T-cell (primary cell): ENCODE measurements around the gene TSPAN9. TPM values are rescaled to one million over a fixed set of nuclear protein-coding genes. Genes with fewer than 3 reads are reported as not detected.
A peak's percentile ranks its signal among the peaks of the same experiment; 100 is the strongest.

Source experiments
- ATAC-seq, 4 experiments: fragments of 200-7000 bp in 3 of 4; fragments of 150-1000 bp in 1 of 4; cut with Tn5 transposase; replicated peaks in 1 of 4; 1 replicate in 3 of 4; 2 replicates in 1 of 4; pipeline ENCODE4 v1.10.0; 2021; ENCODE audit warnings: moderate library complexity in 3 of 4, mild to moderate bottlenecking in 2 of 4, moderate number of reproducible peaks in 1 of 4
- CTCF ChIA-PET, 2 donors: fragments of 300-600 bp; sonication (Branson Sonifier 250); formaldehyde crosslinking; loops; one replicate each; lab custom pipeline; 2022; ENCODE audit warnings: antibody characterized with exemption in 2 of 2; lab: Charles Lee
- POLR2A ChIA-PET, 2 donors: fragments of 300-600 bp; sonication (Branson Sonifier 250); formaldehyde crosslinking; loops; one replicate each; lab custom pipeline; 2022; ENCODE audit warnings: antibody characterized with exemption in 2 of 2; lab: Charles Lee
- DNase-seq, 35 experiments: peaks; one replicate each; pipeline versions ENCODE4 v3.0.0 to v3.0.0-alpha.2; 2013 to 2023
- H3K27ac ChIP-seq: one replicate; pipeline ENCODE4 v1.5.1; 2013; ENCODE audit warnings: low read length
- H3K27me3 ChIP-seq, 2 experiments: replicated peaks in 1 of 2; 1 replicate in 1 of 2; 2 replicates in 1 of 2; pipeline versions ENCODE4 v1.6.1 to v1.7.0; 2013; ENCODE audit warnings: low read length in 1 of 2, mixed read lengths in 1 of 2; ENCODE audit not compliant: control insufficient read depth in 2 of 2, insufficient read depth in 2 of 2; ENCODE audit errors: extremely low read depth in 1 of 2
- H3K36me3 ChIP-seq, 2 donors: 1 replicate in 1 of 2; 2 replicates in 1 of 2; pipeline versions ENCODE4 v1.6.1 to v1.7.0; 2013; ENCODE audit warnings: low read length in 1 of 2; ENCODE audit not compliant: control insufficient read depth in 2 of 2, insufficient read depth in 1 of 2; ENCODE audit errors: extremely low read depth in 1 of 2
- H3K4me1 ChIP-seq, 2 experiments: 1 replicate in 1 of 2; 2 replicates in 1 of 2; pipeline versions ENCODE4 v1.6.1 to v1.7.0; 2013; ENCODE audit warnings: low read length in 2 of 2, mixed read lengths in 1 of 2; ENCODE audit not compliant: insufficient read depth in 2 of 2, control insufficient read depth in 1 of 2; ENCODE audit errors: extremely low read depth in 1 of 2
- H3K4me3 ChIP-seq, 2 donors: 1 replicate in 1 of 2; 2 replicates in 1 of 2; pipeline versions ENCODE4 v1.5.1 to v1.7.0; 2013; ENCODE audit warnings: mild to moderate bottlenecking in 2 of 2, low read length in 1 of 2, moderate library complexity in 1 of 2; ENCODE audit not compliant: control insufficient read depth in 1 of 2; ENCODE audit errors: extremely low read depth in 1 of 2
- H3K9me3 ChIP-seq: 2 replicates; pipeline ENCODE4 v1.7.0; 2013
- H3K27ac Mint-ChIP-seq, 2 donors: one replicate each; pipeline ENCODE4 v1.8.0; 2020 to 2021; ENCODE audit warnings: mild to moderate bottlenecking in 2 of 2, mixed read lengths in 2 of 2
- H3K27me3 Mint-ChIP-seq, 2 donors: one replicate each; pipeline ENCODE4 v1.8.0; 2021 to 2022; ENCODE audit warnings: mixed read lengths in 2 of 2
- H3K36me3 Mint-ChIP-seq: one replicate; pipeline ENCODE4 v1.8.0; 2021; ENCODE audit warnings: mixed read lengths
- H3K4me1 Mint-ChIP-seq, 3 donors: one replicate each; pipeline ENCODE4 v1.8.0; 2020 to 2022; ENCODE audit warnings: mixed read lengths in 3 of 3, mild to moderate bottlenecking in 1 of 3
- H3K4me3 Mint-ChIP-seq, 3 donors: one replicate each; pipeline ENCODE4 v1.8.0; 2020 to 2022; ENCODE audit warnings: mild to moderate bottlenecking in 3 of 3, mixed read lengths in 3 of 3, moderate library complexity in 3 of 3
- H3K9me3 Mint-ChIP-seq, 3 donors: one replicate each; pipeline ENCODE4 v1.8.0; 2020 to 2022; ENCODE audit warnings: mixed read lengths in 3 of 3
- WGBS: methylation state at CpG from one replicate; pipeline ENCODE4 v1.1.5; 2013; ENCODE audit warnings: missing lambda C conversion rate; ENCODE audit not compliant: insufficient coverage; 5-methylcytosine and 5-hydroxymethylcytosine counted together
- total RNA-seq, 35 experiments: library from RNA in 6 of 35; stranded (reverse) in 6 of 35; fragments of 120-200 nt in 1 of 35; gene quantifications; one replicate each; pipeline versions ENCODE4 v1.2.1 to v1.2.4 and lab custom pipeline; 2013 to 2026

TSPAN9 gene
- total RNA-seq, 5 donors from 2014 or later (not counting 1 experiment from before 2014, with no cell fraction given): 0.56 to 1.1 (median 0.70) TPM

DNA sequence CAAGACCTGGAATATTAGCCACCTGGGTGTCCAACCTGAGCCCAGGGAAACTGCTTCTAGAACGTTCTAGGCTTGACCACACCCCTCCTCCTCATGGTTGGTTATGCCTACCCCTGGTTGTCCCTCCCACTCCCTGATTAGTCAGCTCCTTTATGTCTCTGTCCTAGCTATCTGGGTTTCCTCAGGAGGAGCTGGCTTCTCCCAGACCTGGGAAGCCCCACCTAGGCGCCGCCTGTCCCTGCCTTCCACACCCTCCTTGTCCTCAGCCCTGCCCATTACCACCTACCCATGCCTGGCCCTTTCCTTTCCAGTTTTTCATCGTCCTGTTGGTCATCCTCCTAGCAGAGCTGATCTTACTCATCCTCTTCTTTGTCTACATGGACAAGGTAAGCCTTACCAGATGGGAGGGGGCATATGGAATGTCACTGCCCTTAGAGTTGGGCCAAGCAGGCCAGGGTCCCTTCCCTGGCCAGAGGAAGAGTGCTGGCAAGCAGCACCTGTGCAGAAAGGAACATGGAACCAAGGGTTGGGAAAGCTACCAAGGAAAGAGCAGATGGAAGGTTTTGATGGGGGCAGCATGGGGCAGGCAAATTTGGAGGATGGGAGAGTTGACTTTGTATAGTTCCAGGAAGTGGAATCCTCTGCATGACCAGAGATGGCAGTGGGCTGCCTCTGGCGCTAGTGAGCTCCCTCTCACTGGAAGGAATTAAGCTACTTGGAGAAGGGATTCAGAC lies 201.7 kb downstream of the TSPAN9 start:
- H3K27me3 ChIP-seq: peaks cover 0 to 38% of the 10 kb centered on the region in 2 experiments
- no peaks in the 10 kb centered on the region for H3K9me3 ChIP-seq
- H3K36me3 ChIP-seq: no peaks in the 10 kb centered on the region
- DNase-seq: no peak
- peaks cover 3 to 10% (median 3%) of the 10 kb centered on the region in 3 donors for H3K4me1 Mint-ChIP-seq
- H3K36me3 Mint-ChIP-seq: no peaks in the 10 kb centered on the region
- ChIA-PET POLR2A (no interaction called here), CTCF (no interaction called here)
- H3K27me3 Mint-ChIP-seq: peaks cover 7 to 15% of the 10 kb centered on the region in 2 donors
- no peak for ATAC-seq
- peaks cover 0 to 6% of the 10 kb centered on the region in 2 experiments for H3K4me1 ChIP-seq
- no peaks in the 10 kb centered on the region for H3K9me3 Mint-ChIP-seq
- H3K4me3 Mint-ChIP-seq: no peak overlapping the region
- no peak overlapping the region for H3K4me3 ChIP-seq
- no peak overlapping the region for H3K27ac Mint-ChIP-seq
- WGBS: 61% methylated on average over 2 of the region's 5 CpGs
- no peak overlapping the region for H3K27ac ChIP-seq

DNA sequence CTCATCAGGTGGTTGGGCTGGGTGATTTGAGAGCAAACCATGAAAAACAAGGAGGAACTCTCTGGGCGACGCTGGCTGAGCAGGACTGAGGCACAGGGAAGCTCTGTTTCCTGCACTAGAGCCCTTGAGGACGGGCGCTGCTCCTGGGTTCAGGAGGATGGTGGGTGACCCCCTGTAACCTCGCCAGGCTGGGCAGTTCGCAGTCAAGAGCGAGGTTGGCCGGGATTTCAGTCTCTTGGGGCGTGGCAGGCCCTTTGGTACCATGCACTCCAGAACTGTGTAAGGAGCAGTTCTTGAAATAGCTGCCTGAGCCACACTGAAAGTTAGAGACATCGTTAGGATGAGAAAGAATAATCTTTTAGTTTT lies 202.2 kb downstream of the TSPAN9 start:
- WGBS: 58% methylated on average over 9 of the region's 10 CpGs
- Histone ChIP-seq H3K4me1 (peaks cover 0 to 6% of the 10 kb centered on the region in 2 experiments), H3K9me3 (no peaks in the 10 kb centered on the region), H3K27me3 (peaks cover 0 to 37% of the 10 kb centered on the region in 2 experiments), H3K4me3 (no peak overlapping the region), H3K27ac (no peak overlapping the region), H3K36me3 (no peaks in the 10 kb centered on the region)
- DNase-seq (no peak), ATAC-seq (no peak)
- ChIA-PET POLR2A (no interaction called here), CTCF (no interaction called here)
- no peak overlapping the region for H3K27ac Mint-ChIP-seq
- H3K9me3 Mint-ChIP-seq: no peaks in the 10 kb centered on the region
- H3K27me3 Mint-ChIP-seq: peaks cover 7 to 15% of the 10 kb centered on the region in 2 donors
- H3K36me3 Mint-ChIP-seq: no peaks in the 10 kb centered on the region
- no peak overlapping the region for H3K4me3 Mint-ChIP-seq
- H3K4me1 Mint-ChIP-seq: peaks cover 3 to 10% (median 3%) of the 10 kb centered on the region in 3 donors

DNA sequence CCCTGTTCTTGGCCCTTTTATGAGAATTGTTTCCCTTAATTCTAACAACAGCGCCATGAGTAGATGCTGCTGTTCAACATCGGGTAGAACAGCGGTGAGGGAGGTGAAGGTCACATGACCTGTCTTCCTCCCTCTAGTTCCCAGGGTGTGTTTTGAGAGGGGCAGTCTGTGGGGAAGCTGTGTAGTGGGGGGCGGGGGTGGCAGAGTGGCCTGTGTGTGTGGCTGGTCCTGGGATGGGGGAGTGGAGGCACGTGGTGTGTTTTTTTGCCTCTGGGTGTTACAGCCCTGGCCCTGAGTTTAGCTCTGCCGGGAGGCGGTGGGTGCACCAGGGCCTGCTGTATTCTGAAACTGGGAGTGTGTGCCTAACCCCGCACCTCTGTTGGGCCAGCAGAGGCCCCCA lies 202.7 kb downstream of the TSPAN9 start:
- no peaks in the 10 kb centered on the region for H3K36me3 Mint-ChIP-seq
- CTCF ChIA-PET: no interaction called here

DNA sequence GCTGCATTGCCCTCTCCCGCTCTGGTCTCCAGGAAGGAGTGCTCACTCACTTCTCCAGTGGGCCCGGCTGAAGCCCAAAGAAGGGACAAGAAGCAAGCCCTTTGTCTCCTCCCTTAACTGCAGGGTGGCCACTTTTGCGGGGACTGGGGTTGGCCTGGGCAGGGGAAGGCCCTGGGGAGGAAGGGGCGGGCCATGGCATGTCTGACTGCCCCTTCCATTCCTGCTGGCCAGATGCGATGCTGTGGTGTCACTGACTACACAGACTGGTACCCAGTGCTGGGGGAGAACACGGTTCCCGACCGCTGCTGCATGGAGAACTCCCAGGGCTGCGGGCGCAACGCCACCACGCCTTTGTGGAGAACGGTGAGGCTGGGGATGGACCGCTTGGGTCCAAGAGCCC lies 203.8 kb downstream of the TSPAN9 start:
- no peaks in the 10 kb centered on the region for H3K36me3 ChIP-seq

More for the DNA sequence above, 202.7 kb downstream of the TSPAN9 start:
- peaks cover 0 to 35% of the 10 kb centered on the region in 2 experiments for H3K27me3 ChIP-seq
- H3K36me3 ChIP-seq: no peaks in the 10 kb centered on the region
- H3K4me1 ChIP-seq: peaks cover 0 to 6% of the 10 kb centered on the region in 2 experiments
- peaks cover 4 to 15% of the 10 kb centered on the region in 2 donors for H3K27me3 Mint-ChIP-seq
- H3K4me3 Mint-ChIP-seq: no peak overlapping the region
- H3K9me3 Mint-ChIP-seq: no peaks in the 10 kb centered on the region
- H3K27ac ChIP-seq: no peak overlapping the region
- peaks cover 0 to 10% (median 3%) of the 10 kb centered on the region in 3 donors for H3K4me1 Mint-ChIP-seq
- H3K9me3 ChIP-seq: no peaks in the 10 kb centered on the region
- POLR2A ChIA-PET: no interaction called here
- no peak overlapping the region for H3K27ac Mint-ChIP-seq
- 71% methylated on average over 3 of the region's 8 CpGs for WGBS
- ATAC-seq (no peak), DNase-seq (no peak)
- H3K4me3 ChIP-seq: no peak overlapping the region

DNA sequence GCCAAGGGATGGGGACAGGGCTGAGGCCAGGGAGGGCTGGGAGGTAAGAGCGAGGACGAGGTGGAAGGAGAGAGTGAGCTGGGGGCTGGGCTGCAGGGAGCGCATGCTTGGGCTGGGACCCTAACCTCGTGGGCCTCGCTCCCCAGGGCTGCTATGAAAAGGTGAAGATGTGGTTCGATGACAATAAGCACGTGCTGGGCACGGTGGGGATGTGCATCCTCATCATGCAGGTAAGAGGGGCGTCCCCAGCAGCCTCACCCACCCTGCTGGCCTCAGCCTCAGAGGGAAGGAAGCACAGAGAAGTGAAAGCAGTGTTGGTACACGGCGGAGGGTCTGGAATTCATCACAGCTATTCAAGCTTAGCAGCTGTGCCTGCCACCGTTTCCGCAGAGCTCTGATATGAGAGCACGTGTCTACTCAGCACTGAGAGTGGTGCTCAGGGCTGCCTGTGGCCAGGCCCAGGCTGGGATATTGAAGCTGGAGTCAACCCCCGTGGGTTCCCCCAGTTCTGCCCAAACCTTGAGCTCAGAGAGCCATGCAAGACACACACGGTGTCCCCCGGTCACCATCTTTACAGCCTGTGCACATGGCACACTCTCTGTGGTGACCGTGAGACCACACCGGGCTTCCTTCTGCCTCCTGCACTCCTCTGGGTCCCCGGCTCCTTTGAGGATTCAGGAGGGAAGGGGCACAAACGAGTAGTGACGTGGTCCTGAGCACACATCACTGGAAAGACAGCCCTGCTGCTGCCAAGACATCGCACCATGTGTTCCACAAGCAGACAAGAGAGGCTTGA lies 204.6 kb downstream of the TSPAN9 start:
- 60% methylated on average over 18 of the region's 23 CpGs for WGBS
- no peaks in the 10 kb centered on the region for H3K36me3 Mint-ChIP-seq
- no peak overlapping the region for H3K27ac Mint-ChIP-seq
- Histone ChIP-seq H3K27me3 (peaks cover 0 to 23% of the 10 kb centered on the region in 2 experiments), H3K27ac (no peak overlapping the region), H3K36me3 (no peaks in the 10 kb centered on the region), H3K4me3 (no peak overlapping the region), H3K4me1 (no peaks in the 10 kb centered on the region), H3K9me3 (no peaks in the 10 kb centered on the region)
- H3K27me3 Mint-ChIP-seq: peaks cover 6 to 9% of the 10 kb centered on the region in 2 donors
- ATAC-seq (peak in 1 of 4 experiments; percentile 17), DNase-seq (no peak)
- H3K4me3 Mint-ChIP-seq: no peak overlapping the region
- H3K9me3 Mint-ChIP-seq: no peaks in the 10 kb centered on the region
- CTCF ChIA-PET: no interaction called here
- POLR2A ChIA-PET: no interaction called here
- H3K4me1 Mint-ChIP-seq: peaks cover 0 to 10% (median 0%) of the 10 kb centered on the region in 3 donors

More for the DNA sequence above, 203.8 kb downstream of the TSPAN9 start:
- ChIA-PET POLR2A (no interaction called here), CTCF (no interaction called here)
- no peak overlapping the region for H3K4me3 ChIP-seq
- peaks cover 0 to 10% (median 0%) of the 10 kb centered on the region in 3 donors for H3K4me1 Mint-ChIP-seq
- DNase-seq (no peak), ATAC-seq (no peak)
- no peaks in the 10 kb centered on the region for H3K4me1 ChIP-seq
- no peaks in the 10 kb centered on the region for H3K9me3 ChIP-seq
- no peak overlapping the region for H3K27ac Mint-ChIP-seq
- peaks cover 0 to 30% of the 10 kb centered on the region in 2 experiments for H3K27me3 ChIP-seq
- WGBS: 94% methylated on average over 13 of the region's 14 CpGs
- H3K27me3 Mint-ChIP-seq: peaks cover 4 to 15% of the 10 kb centered on the region in 2 donors
- H3K36me3 Mint-ChIP-seq: no peaks in the 10 kb centered on the region
- no peak overlapping the region for H3K27ac ChIP-seq
- no peaks in the 10 kb centered on the region for H3K9me3 Mint-ChIP-seq
- no peak overlapping the region for H3K4me3 Mint-ChIP-seq

DNA sequence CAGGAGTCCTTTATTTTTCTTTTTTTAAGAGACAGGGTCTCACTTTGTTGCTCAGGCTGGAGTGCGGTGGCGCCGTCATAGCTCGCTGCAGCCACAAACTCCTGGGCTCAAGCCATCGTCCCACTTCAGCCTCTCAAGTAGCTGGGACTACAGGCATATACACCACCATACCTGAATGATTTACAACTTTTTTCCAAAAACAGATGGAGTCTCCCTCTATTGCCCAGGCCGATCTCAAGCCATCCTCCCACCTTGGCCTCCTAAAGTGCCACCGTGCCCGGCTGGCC lies 205.1 kb downstream of the TSPAN9 start:
- H3K9me3 Mint-ChIP-seq: no peaks in the 10 kb centered on the region
- H3K4me1 ChIP-seq: no peaks in the 10 kb centered on the region
- H3K27ac Mint-ChIP-seq: no peak overlapping the region
- H3K4me3 ChIP-seq: no peak overlapping the region
- H3K27me3 Mint-ChIP-seq: peaks cover 6 to 9% of the 10 kb centered on the region in 2 donors
- POLR2A ChIA-PET: no interaction called here
- H3K4me3 Mint-ChIP-seq: no peak overlapping the region
- peaks cover 0 to 10% (median 0%) of the 10 kb centered on the region in 3 donors for H3K4me1 Mint-ChIP-seq
- WGBS: 92% methylated on average over 8 of the region's 8 CpGs
- ATAC-seq: no peak
- no peak for DNase-seq
- H3K9me3 ChIP-seq: no peaks in the 10 kb centered on the region
- no peaks in the 10 kb centered on the region for H3K36me3 Mint-ChIP-seq
- H3K27me3 ChIP-seq: peaks cover 0 to 23% of the 10 kb centered on the region in 2 experiments
- CTCF ChIA-PET: no interaction called here
- no peak overlapping the region for H3K27ac ChIP-seq
- H3K36me3 ChIP-seq: no peaks in the 10 kb centered on the region
